GM12878 (cell line): ENCODE data around the gene ADK. TPM values are rescaled to one million over a fixed set of nuclear protein-coding genes. Genes with fewer than 3 reads are reported as not detected.

Experiments used
- CREB1 ChIP-seq: IDR thresholded peaks from 2 replicates; pipeline ENCODE4 v1.6.1; 2012; ENCODE audit warnings: low read depth, mild to moderate bottlenecking, inconsistent platforms
- GABPA ChIP-seq: IDR thresholded peaks from 2 replicates; pipeline ENCODE4 v1.6.1; 2014; ENCODE audit warnings: antibody characterized with exemption, low read depth, mild to moderate bottlenecking, inconsistent platforms
- IKZF1 ChIP-seq: fragments of 450-650 bp; conservative IDR thresholded peaks from 2 replicates; pipeline ENCODE4 v1.6.1; 2017; ENCODE audit warnings: antibody characterized with exemption, mild to moderate bottlenecking
- MTA2 ChIP-seq: fragments of 450-650 bp; IDR thresholded peaks from 2 replicates; pipeline ENCODE4 v1.6.1; 2016; ENCODE audit warnings: low read depth, mild to moderate bottlenecking, moderate library complexity
- MYC ChIP-seq: IDR thresholded peaks from 2 replicates; pipeline ENCODE4 v1.6.1; 2011; ENCODE audit warnings: mild to moderate bottlenecking, low read length, moderate library complexity, inconsistent platforms; ENCODE audit not compliant: insufficient read depth, insufficient replicate concordance, insufficient read length, severe bottlenecking
- SPI1 ChIP-seq: IDR thresholded peaks from 2 replicates; pipeline ENCODE4 v1.6.1; 2011; ENCODE audit warnings: low read depth, mild to moderate bottlenecking, low read length, moderate library complexity, borderline replicate concordance; ENCODE audit not compliant: insufficient read depth
- ZNF24 ChIP-seq: fragments of 450-650 bp; IDR thresholded peaks from 2 replicates; pipeline ENCODE4 v1.6.1; 2017; ENCODE audit warnings: antibody characterized with exemption, mild to moderate bottlenecking
- polyA plus RNA-seq, 11 experiments: library from polyadenylated mRNA; depleted of rRNA in 4 of 11; unstranded in 6 of 11; stranded (reverse) in 5 of 11; fragments of >200 nt; fragmentation: Nextera tagmentation in 4 of 11; fragmentation: Illumina TruSeq in 1 of 11; extraction: Ambion mirVana in 4 of 11; extraction: Trizol in 1 of 11; gene quantifications; 1 replicate in 1 of 11; 2 replicates in 10 of 11; pipeline versions ENCODE4 v1.2.1 to v1.2.3, GENCODE V29; 2011 to 2016; ENCODE audit warnings: inconsistent platforms in 2 of 11, missing spikeins in 2 of 11, low read depth in 1 of 11
- total RNA-seq, 4 experiments: library from RNA; depleted of rRNA in 3 of 4; stranded (reverse); fragments of >200 nt in 3 of 4; fragmentation: Illumina TruSeq in 1 of 4; extraction: Trizol in 1 of 4; gene quantifications; 2 replicates each; pipeline versions ENCODE4 v1.2.1 to v1.2.3, GENCODE V29; 2013 to 2021
- TF ChIP-seq, protein P1 (sequence below): fragments of 450-650 bp; IDR thresholded peaks from 2 replicates; pipeline ENCODE4 v1.6.1; 2017; ENCODE audit warnings: mild to moderate bottlenecking, low read depth, inconsistent platforms; ENCODE audit not compliant: poor library complexity, severe bottlenecking

The ADK gene
- total and polyA plus RNA-seq, 10 of the 15 experiments (the other 5 are each of a cell fraction or from before 2014, with no cell fraction given), result 42.0 to 151 (median 81.6) TPM

DNA sequence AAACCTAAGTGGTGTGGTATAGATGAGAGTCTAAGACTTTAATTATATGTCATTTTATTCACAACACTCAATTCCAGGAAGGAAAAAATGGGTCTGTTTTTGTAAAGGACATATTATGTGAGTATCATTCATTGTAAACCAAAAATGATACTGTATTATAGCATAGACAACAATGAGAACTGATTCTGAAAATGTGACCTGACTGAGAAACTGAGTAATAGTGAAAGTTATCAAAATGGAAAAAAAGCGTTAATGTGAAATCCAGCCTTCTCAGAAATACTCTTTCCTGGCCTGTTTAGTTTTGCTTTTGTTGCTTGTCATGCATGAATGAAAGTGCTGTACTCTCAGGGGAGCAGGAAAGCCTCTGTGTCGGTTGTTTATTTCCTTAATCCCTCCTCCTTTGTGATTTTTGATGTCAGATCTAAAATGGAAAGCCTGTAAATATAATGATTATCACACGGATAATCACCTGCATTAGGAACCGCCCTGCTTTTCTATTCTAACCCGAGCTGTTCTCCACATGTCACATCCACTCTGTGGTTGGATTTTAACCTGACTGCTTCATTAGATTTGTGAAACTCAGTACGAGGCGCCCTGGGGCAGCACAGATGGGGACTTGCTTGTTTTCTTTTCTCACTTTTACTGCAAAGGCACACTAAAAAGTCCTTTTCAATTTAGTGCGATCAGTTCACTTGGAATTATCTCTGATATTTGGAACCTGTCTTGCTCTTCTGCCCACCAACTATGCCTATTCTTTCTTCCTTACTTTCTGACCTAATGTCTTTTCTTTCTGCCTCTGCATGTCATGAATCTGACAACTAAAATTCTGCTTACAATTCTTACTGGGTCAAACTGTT, 434.4 kb downstream of the ADK start (continued):
- TF ChIP-seq GABPA, result peak; percentile 52; the same call in 1 of the 2 replicates
- peak; percentile 31; the same call in 1 of the 2 replicates for TF ChIP-seq CREB1
- TF ChIP-seq, protein P1, sequence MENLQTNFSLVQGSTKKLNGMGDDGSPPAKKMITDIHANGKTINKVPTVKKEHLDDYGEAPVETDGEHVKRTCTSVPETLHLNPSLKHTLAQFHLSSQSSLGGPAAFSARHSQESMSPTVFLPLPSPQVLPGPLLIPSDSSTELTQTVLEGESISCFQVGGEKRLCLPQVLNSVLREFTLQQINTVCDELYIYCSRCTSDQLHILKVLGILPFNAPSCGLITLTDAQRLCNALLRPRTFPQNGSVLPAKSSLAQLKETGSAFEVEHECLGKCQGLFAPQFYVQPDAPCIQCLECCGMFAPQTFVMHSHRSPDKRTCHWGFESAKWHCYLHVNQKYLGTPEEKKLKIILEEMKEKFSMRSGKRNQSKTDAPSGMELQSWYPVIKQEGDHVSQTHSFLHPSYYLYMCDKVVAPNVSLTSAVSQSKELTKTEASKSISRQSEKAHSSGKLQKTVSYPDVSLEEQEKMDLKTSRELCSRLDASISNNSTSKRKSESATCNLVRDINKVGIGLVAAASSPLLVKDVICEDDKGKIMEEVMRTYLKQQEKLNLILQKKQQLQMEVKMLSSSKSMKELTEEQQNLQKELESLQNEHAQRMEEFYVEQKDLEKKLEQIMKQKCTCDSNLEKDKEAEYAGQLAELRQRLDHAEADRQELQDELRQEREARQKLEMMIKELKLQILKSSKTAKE, result peak; percentile 93
- TF ChIP-seq SPI1, result no peak
- TF ChIP-seq MTA2, result peak; percentile 97
- peak; percentile 79; the same call in 1 of the 2 replicates for TF ChIP-seq ZNF24
- TF ChIP-seq IKZF1, result peak; percentile 98
- TF ChIP-seq MYC, result no peak
